Brain microvascular endothelial cell (primary cell): ENCODE data around the gene ASIC2.

ENCODE experiments used
- DNase-seq: peaks from one replicate; pipeline ENCODE4 v3.0.0-alpha.2; 2020
- H3K27ac ChIP-seq: fragments of 250-450 bp; sonication (Bioruptor Pico); 2 replicates; pipeline ENCODE4 v1.5.1; 2020; ENCODE audit warnings: mild to moderate bottlenecking, moderate library complexity
- H3K27me3 ChIP-seq: fragments of 250-450 bp; sonication (Bioruptor Pico); replicated peaks from 2 replicates; pipeline ENCODE4 v1.5.1; 2020; ENCODE audit warnings: mild to moderate bottlenecking
- H3K36me3 ChIP-seq: fragments of 250-450 bp; sonication (Bioruptor Pico); replicated peaks from 2 replicates; pipeline ENCODE4 v1.5.1; 2020; ENCODE audit warnings: mild to moderate bottlenecking
- H3K4me3 ChIP-seq: 2 replicates; pipeline ENCODE4 v1.5.1; 2011; ENCODE audit warnings: low read depth, mild to moderate bottlenecking, control low read depth, low read length, moderate library complexity
- in situ Hi-C: cut with HindIII; loops from 2 replicates; pipeline ENCODE4 v1.10.0; 2017; ENCODE audit warnings: low sequenced_read_pairs, low pct_ligation_motif_present
- TF ChIP-seq, protein P1 (sequence below): IDR thresholded peaks from 2 replicates; pipeline ENCODE4 v1.5.1; 2011; ENCODE audit warnings: low read depth, mild to moderate bottlenecking, moderate library complexity, low read length, control low read depth, inconsistent platforms; ENCODE audit errors: missing control alignments

The ASIC2 gene

GRCh38 chr17:33115366-33115765, 177.7 kb downstream of the ASIC2 start:
- H3K27me3 ChIP-seq = no peaks in the 10 kb centered on the region
- H3K4me3 ChIP-seq = no peak overlapping the region
- no peak for DNase-seq
- in situ Hi-C loops = no loop called here
- no peak overlapping the region for H3K27ac ChIP-seq
- H3K36me3 ChIP-seq = no peaks in the 10 kb centered on the region
- TF ChIP-seq, protein P1, sequence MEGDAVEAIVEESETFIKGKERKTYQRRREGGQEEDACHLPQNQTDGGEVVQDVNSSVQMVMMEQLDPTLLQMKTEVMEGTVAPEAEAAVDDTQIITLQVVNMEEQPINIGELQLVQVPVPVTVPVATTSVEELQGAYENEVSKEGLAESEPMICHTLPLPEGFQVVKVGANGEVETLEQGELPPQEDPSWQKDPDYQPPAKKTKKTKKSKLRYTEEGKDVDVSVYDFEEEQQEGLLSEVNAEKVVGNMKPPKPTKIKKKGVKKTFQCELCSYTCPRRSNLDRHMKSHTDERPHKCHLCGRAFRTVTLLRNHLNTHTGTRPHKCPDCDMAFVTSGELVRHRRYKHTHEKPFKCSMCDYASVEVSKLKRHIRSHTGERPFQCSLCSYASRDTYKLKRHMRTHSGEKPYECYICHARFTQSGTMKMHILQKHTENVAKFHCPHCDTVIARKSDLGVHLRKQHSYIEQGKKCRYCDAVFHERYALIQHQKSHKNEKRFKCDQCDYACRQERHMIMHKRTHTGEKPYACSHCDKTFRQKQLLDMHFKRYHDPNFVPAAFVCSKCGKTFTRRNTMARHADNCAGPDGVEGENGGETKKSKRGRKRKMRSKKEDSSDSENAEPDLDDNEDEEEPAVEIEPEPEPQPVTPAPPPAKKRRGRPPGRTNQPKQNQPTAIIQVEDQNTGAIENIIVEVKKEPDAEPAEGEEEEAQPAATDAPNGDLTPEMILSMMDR = no peak

- no peak for DNase-seq
- TF ChIP-seq, protein P1 = no peak
- H3K27ac ChIP-seq = no peak overlapping the region
These were observed 179.1 kb downstream of the ASIC2 start for GRCh38 chr17:33113991-33114370.

GRCh38 chr17:33113276-33113990, 179.7 kb downstream of the ASIC2 start:
- in situ Hi-C loops = no loop called here

More at GRCh38 chr17:33113991-33114370, 179.1 kb downstream of the ASIC2 start:
- Histone ChIP-seq H3K27me3 (no peaks in the 10 kb centered on the region), H3K36me3 (no peaks in the 10 kb centered on the region), H3K4me3 (no peak overlapping the region)
- in situ Hi-C loops = no loop called here

GRCh38 chr17:33112763-33113162, 180.3 kb downstream of the ASIC2 start:
- TF ChIP-seq, protein P1 = no peak
- Histone ChIP-seq H3K27ac (no peak overlapping the region), H3K27me3 (no peaks in the 10 kb centered on the region), H3K36me3 (no peaks in the 10 kb centered on the region), H3K4me3 (no peak overlapping the region)
- in situ Hi-C loops = no loop called here
- no peak for DNase-seq

More at GRCh38 chr17:33113276-33113990, 179.7 kb downstream of the ASIC2 start:
- Histone ChIP-seq H3K4me3 (no peak overlapping the region), H3K36me3 (no peaks in the 10 kb centered on the region), H3K27ac (no peak overlapping the region), H3K27me3 (no peaks in the 10 kb centered on the region)
- DNase-seq = no peak
- TF ChIP-seq, protein P1 = no peak

GRCh38 chr17:33109336-33110072, 183.6 kb downstream of the ASIC2 start:
- no peak overlapping the region for H3K27ac ChIP-seq
- no peaks in the 10 kb centered on the region for H3K27me3 ChIP-seq
- TF ChIP-seq, protein P1 = no peak
- H3K4me3 ChIP-seq = no peak overlapping the region
- no peak for DNase-seq
- in situ Hi-C loops = no loop called here
- H3K36me3 ChIP-seq = no peaks in the 10 kb centered on the region
